IMR-90 (cell line): Measurements from ENCODE around the gene FBXL7. TPM values are rescaled to one million over a fixed set of nuclear protein-coding genes. Genes with fewer than 3 reads are reported as not detected.

Source experiments
- ATAC-seq: fragments of 200-7000 bp; cut with Tn5 transposase; 2 replicates; pipeline ENCODE4 v1.9.1; 2020; ENCODE audit warnings: low read depth, mild to moderate bottlenecking, moderate library complexity
- BruUV-seq: library from RNA; stranded (reverse); fragments of 400-500 nt; replicated peaks from 2 replicates; lab custom pipeline; 2021; lab: Mats Ljungman, UMichigan
- CTCF ChIA-PET: fragments of 300-600 bp; formaldehyde crosslinking; extraction: SDS; loops from one replicate; lab custom pipeline; 2021; ENCODE audit warnings: antibody characterized with exemption; lab: Yijun Ruan, JAX
- POLR2A ChIA-PET: fragments of 300-600 bp; sonication (Branson Sonifier 250); formaldehyde crosslinking; loops from one replicate; lab custom pipeline; 2022; ENCODE audit warnings: antibody characterized with exemption; ENCODE audit not compliant: unreplicated experiment; lab: Charles Lee
- DNase-seq: peaks from one replicate; pipeline ENCODE4 v3.0.0; 2013
- H2AFZ ChIP-seq: replicated peaks from 2 replicates; pipeline ENCODE3; 2013; ENCODE audit warnings: low read length, mild to moderate bottlenecking; ENCODE audit not compliant: poor library complexity
- H2AK5ac ChIP-seq: 2 replicates; pipeline ENCODE4 v1.6.1; 2013; ENCODE audit warnings: low read depth, low read length, inconsistent platforms
- H2AK9ac ChIP-seq: replicated peaks from 2 replicates; pipeline ENCODE3; 2013; ENCODE audit warnings: mild to moderate bottlenecking, low read depth, low read length, moderate library complexity; ENCODE audit not compliant: poor library complexity
- H2BK120ac ChIP-seq: 2 replicates; pipeline ENCODE4 v1.6.1; 2013; ENCODE audit warnings: low read depth, low read length, inconsistent platforms
- H2BK15ac ChIP-seq: 3 replicates; pipeline ENCODE4 v1.6.1; 2013; ENCODE audit warnings: low read depth, low read length, inconsistent platforms
- H2BK20ac ChIP-seq: 2 replicates; pipeline ENCODE4 v1.6.1; 2013; ENCODE audit warnings: low read depth, mild to moderate bottlenecking, inconsistent platforms, low read length, moderate library complexity
- H2BK5ac ChIP-seq: 2 replicates; pipeline ENCODE4 v1.6.1; 2013; ENCODE audit warnings: mild to moderate bottlenecking, low read depth, low read length, inconsistent platforms; ENCODE audit not compliant: poor library complexity, severe bottlenecking
- H3K14ac ChIP-seq: replicated peaks from 2 replicates; pipeline ENCODE4 v1.6.1; 2013; ENCODE audit warnings: low read depth, low read length, inconsistent platforms
- H3K18ac ChIP-seq: 2 replicates; pipeline ENCODE4 v1.6.1; 2013; ENCODE audit warnings: low read depth, low read length, control low read depth
- H3K23ac ChIP-seq: 2 replicates; pipeline ENCODE4 v1.6.1; 2013; ENCODE audit warnings: low read depth, low read length, inconsistent platforms
- H3K27ac ChIP-seq: 2 replicates; pipeline ENCODE4 v1.5.1; 2013; ENCODE audit warnings: mild to moderate bottlenecking, control low read depth, low read length; ENCODE audit not compliant: insufficient read depth
- H3K27me3 ChIP-seq: 2 replicates; pipeline ENCODE4 v1.6.1; 2013; ENCODE audit warnings: low read length; ENCODE audit not compliant: control insufficient read depth, insufficient read depth
- H3K36me3 ChIP-seq: 2 replicates; pipeline ENCODE4 v1.6.1; 2013; ENCODE audit warnings: low read length, mixed read lengths; ENCODE audit not compliant: control insufficient read depth, insufficient read depth
- H3K4ac ChIP-seq: 2 replicates; pipeline ENCODE4 v1.6.1; 2013; ENCODE audit warnings: low read depth, low read length, inconsistent platforms
- H3K4me1 ChIP-seq: 2 replicates; pipeline ENCODE4 v1.6.1; 2013; ENCODE audit warnings: low read length, mixed read lengths; ENCODE audit not compliant: control insufficient read depth, insufficient read depth
- H3K4me2 ChIP-seq: 2 replicates; pipeline ENCODE4 v1.6.1; 2013; ENCODE audit warnings: low read depth, mild to moderate bottlenecking, control low read depth, low read length, moderate library complexity
- H3K4me3 ChIP-seq: 2 replicates; pipeline ENCODE4 v1.5.1; 2013; ENCODE audit warnings: low read depth, mild to moderate bottlenecking, control low read depth, low read length, moderate library complexity; ENCODE audit not compliant: insufficient read depth
- H3K56ac ChIP-seq: 2 replicates; pipeline ENCODE4 v1.6.1; 2013; ENCODE audit warnings: low read length, inconsistent platforms; ENCODE audit not compliant: insufficient read depth; ENCODE audit errors: extremely low read depth
- H3K79me1 ChIP-seq, 2 experiments: 2 replicates each; pipeline ENCODE4 v1.6.1; 2013; ENCODE audit warnings: low read length in 2 of 2, inconsistent platforms in 1 of 2, low read depth in 1 of 2
- H3K9ac ChIP-seq: 2 replicates; pipeline ENCODE4 v1.6.1; 2013; ENCODE audit warnings: low read depth, low read length, control low read depth
- H3K9me1 ChIP-seq: 2 replicates; pipeline ENCODE4 v1.6.1; 2013; ENCODE audit warnings: low read length, inconsistent platforms; ENCODE audit not compliant: insufficient read depth
- H3K9me3 ChIP-seq: 2 replicates; pipeline ENCODE4 v1.6.1; 2013; ENCODE audit warnings: low read length; ENCODE audit not compliant: control insufficient read depth, insufficient read depth
- H4K20me1 ChIP-seq: 2 replicates; pipeline ENCODE4 v1.6.1; 2013; ENCODE audit warnings: low read length, inconsistent platforms; ENCODE audit not compliant: insufficient read depth
- H4K5ac ChIP-seq: 2 replicates; pipeline ENCODE4 v1.6.1; 2013; ENCODE audit warnings: mild to moderate bottlenecking, low read depth, low read length, control low read depth
- H4K8ac ChIP-seq, 2 experiments: 2 replicates each; pipeline ENCODE4 v1.6.1; 2013; ENCODE audit warnings: low read depth in 2 of 2, low read length in 2 of 2, control low read depth in 1 of 2, inconsistent platforms in 1 of 2
- H4K91ac ChIP-seq: 2 replicates; pipeline ENCODE4 v1.6.1; 2013; ENCODE audit warnings: low read depth, low read length, inconsistent platforms; ENCODE audit not compliant: insufficient read depth
- CHD1 ChIP-seq: IDR thresholded peaks from 2 replicates; pipeline ENCODE4 v1.6.1; 2012; ENCODE audit warnings: low read depth, low read length, improper control_type of control experiment
- ELK1 ChIP-seq: fragments of 150-350 bp; IDR thresholded peaks from 2 replicates; pipeline ENCODE4 v1.6.1; 2016; ENCODE audit warnings: low read depth, mild to moderate bottlenecking, low read length, moderate library complexity, borderline replicate concordance
- MXI1 ChIP-seq: IDR thresholded peaks from 2 replicates; pipeline ENCODE4 v1.6.1; 2012; ENCODE audit warnings: low read depth, mild to moderate bottlenecking, low read length, moderate library complexity, borderline replicate concordance
- RAD21 ChIP-seq: IDR thresholded peaks from 2 replicates; pipeline ENCODE4 v1.6.1; 2012; ENCODE audit warnings: low read length, improper control_type of control experiment
- RCOR1 ChIP-seq: IDR thresholded peaks from 2 replicates; pipeline ENCODE4 v1.6.1; 2012; ENCODE audit warnings: mild to moderate bottlenecking, low read length, improper control_type of control experiment; ENCODE audit not compliant: insufficient replicate concordance
- WGBS, 2 experiments: methylation state at CpG; one replicate each; pipeline versions ENCODE4 v1.1.5 to v1.1.7; 2013; ENCODE audit warnings: missing lambda C conversion rate in 2 of 2; ENCODE audit not compliant: insufficient read length in 1 of 2; ENCODE audit errors: extremely low coverage in 2 of 2; 5-methylcytosine and 5-hydroxymethylcytosine counted together
- dilution Hi-C: fragments of 300-500 bp; cut with HindIII; formaldehyde crosslinking; loops from one replicate; pipeline ENCODE4 v1.14.3; 2018; ENCODE audit warnings: low sequenced_read_pairs; ENCODE audit not compliant: unreplicated experiment
- in situ Hi-C: fragments of 300-500 bp; cut with MboI; formaldehyde crosslinking; loops from 3 replicates; pipeline ENCODE4 v1.14.3; 2019; ENCODE audit warnings: low sequenced_read_pairs, inconsistent platforms, mixed read lengths
- intact Hi-C: fragments of 100-400 bp; cut with micrococcal nuclease; formaldehyde crosslinking; loops from 2 replicates; pipeline ENCODE4 v1.10.0; 2022
- polyA plus RNA-seq, 3 experiments: library from polyadenylated mRNA; depleted of rRNA; stranded (reverse); fragments of >200 nt; gene quantifications; 2 replicates each; pipeline ENCODE4 v1.2.3, GENCODE V29; 2012; ENCODE audit warnings: low replicate concordance in 1 of 3
- total RNA-seq: library from RNA; depleted of rRNA; stranded (reverse); fragments of >200 nt; gene quantifications from 2 replicates; pipeline ENCODE4 v1.2.3, GENCODE V29; 2012

The FBXL7 gene
- total and polyA plus RNA-seq, 2 of the 4 experiments (the other 2 are of a cell fraction) = 4.1 to 10.2 TPM

- Histone ChIP-seq H3K79me1 (peaks cover 19 to 25% of the 10 kb centered on the region in 2 experiments), H3K23ac (no peak overlapping the region), H3K14ac (no peak overlapping the region), H2AK5ac (no peak overlapping the region), H3K27me3 (no peaks in the 10 kb centered on the region), H3K4me3 (no peak overlapping the region), H3K56ac (no peak overlapping the region), H3K18ac (no peak overlapping the region), H4K5ac (no peak overlapping the region), H3K9me3 (no peaks in the 10 kb centered on the region), H3K27ac (no peak overlapping the region), H4K91ac (no peak overlapping the region), H2BK120ac (no peak overlapping the region), H4K20me1 (0 out of 2 replicates have a peak, but pooled peaks cover 3% of the 10 kb centered on the region), H3K36me3 (no peaks in the 10 kb centered on the region), H3K9me1 (peaks cover 3% of the 10 kb centered on the region; the same call in 1 of the 2 replicates), H3K9ac (no peak overlapping the region), H3K4me2 (no peak overlapping the region), H4K8ac (no peak overlapping the region), H2AK9ac (no peak overlapping the region), H2AFZ (no peak overlapping the region), H3K4ac (no peak overlapping the region), H2BK15ac (no peak overlapping the region), H2BK20ac (no peak overlapping the region), H2BK5ac (no peak overlapping the region), H3K4me1 (peaks cover 4% of the 10 kb centered on the region; the same call in 1 of the 2 replicates)
- BruUV-seq = no TSS peak
- TF ChIP-seq RAD21 = no peak
- TF ChIP-seq MXI1 = no peak
- no peak for TF ChIP-seq RCOR1
- no peak for TF ChIP-seq CHD1
- TF ChIP-seq ELK1 = no peak
- ATAC-seq = no peak
- CTCF ChIA-PET = no interaction called here
- intact Hi-C loops = no loop called here
- dilution Hi-C loops = no loop called here
- WGBS, 2 experiments = 100% methylated on average over 1 of the region's 5 CpGs; no CpG with 5 or more reads in 1 of the 2 experiments
- POLR2A ChIA-PET = no interaction called here
- DNase-seq = no peak
- in situ Hi-C loops = no loop called here
These were observed 70.5 kb downstream of the FBXL7 start for GRCh38 chr5:15570491-15570890.
